Vagina (tissue), 2 donors: ENCODE measurements around the gene TIGD3. TPM values are rescaled to one million over a fixed set of nuclear protein-coding genes. Genes with fewer than 3 reads are reported as not detected.

Source experiments
- DNase-seq, 2 donors: peaks; one replicate each; pipeline ENCODE4 v3.0.0-alpha.2; 2017; ENCODE audit errors: extremely low spot score in 2 of 2
- H3K27ac ChIP-seq: fragments of 200-600 bp; sonication (generic); one replicate; pipeline ENCODE4 v1.5.1; 2019
- H3K27me3 ChIP-seq: fragments of 200-600 bp; sonication (generic); one replicate; pipeline ENCODE4 v1.5.1; 2019
- H3K36me3 ChIP-seq, 2 donors: fragments of 200-600 bp; sonication (generic); one replicate each; pipeline ENCODE4 v1.5.1; 2017 to 2019
- H3K4me1 ChIP-seq: fragments of 200-600 bp; sonication (generic); one replicate; pipeline ENCODE4 v1.5.1; 2019
- H3K4me3 ChIP-seq, 2 donors: fragments of 200-600 bp; sonication (generic); 1 replicate in 1 of 2; 2 replicates in 1 of 2; pipeline ENCODE4 v1.5.1; 2016 to 2019
- H3K9me3 ChIP-seq: fragments of 200-600 bp; sonication (generic); one replicate; pipeline ENCODE4 v1.5.1; 2019
- POLR2A ChIP-seq, 2 donors: fragments of 450-650 bp; IDR thresholded peaks; one replicate each; pipeline ENCODE4 v1.6.1; 2017; ENCODE audit warnings: antibody characterized with exemption in 2 of 2, mild to moderate bottlenecking in 2 of 2, moderate library complexity in 2 of 2
- POLR2AphosphoS5 ChIP-seq, 2 donors: sonication (generic); formaldehyde crosslinking; IDR thresholded peaks; one replicate each; pipeline ENCODE4 v1.9.0; 2017; ENCODE audit warnings: antibody characterized with exemption in 2 of 2, mild to moderate bottlenecking in 2 of 2, low read depth in 1 of 2; ENCODE audit not compliant: insufficient read depth in 1 of 2
- intact Hi-C: fragments of 100-400 bp; cut with DNase I; formaldehyde crosslinking; loops from one replicate; pipeline ENCODE4 v1.15.1; 2023
- total RNA-seq: library from RNA; depleted of rRNA; stranded (reverse); fragments of >200 nt; gene quantifications from one replicate; pipeline ENCODE4 v1.2.3, GENCODE V29; 2016
- TF ChIP-seq, protein P1 (sequence below), 3 experiments: fragments of 450-650 bp in 2 of 3; fragments of 200-600 bp in 1 of 3; sonication (generic) in 1 of 3; IDR thresholded peaks; one replicate each; pipeline ENCODE4 v1.5.1; 2017 to 2019; ENCODE audit warnings: antibody characterized with exemption in 3 of 3, mild to moderate bottlenecking in 2 of 3, moderate library complexity in 2 of 3

Gene TIGD3, protein sequence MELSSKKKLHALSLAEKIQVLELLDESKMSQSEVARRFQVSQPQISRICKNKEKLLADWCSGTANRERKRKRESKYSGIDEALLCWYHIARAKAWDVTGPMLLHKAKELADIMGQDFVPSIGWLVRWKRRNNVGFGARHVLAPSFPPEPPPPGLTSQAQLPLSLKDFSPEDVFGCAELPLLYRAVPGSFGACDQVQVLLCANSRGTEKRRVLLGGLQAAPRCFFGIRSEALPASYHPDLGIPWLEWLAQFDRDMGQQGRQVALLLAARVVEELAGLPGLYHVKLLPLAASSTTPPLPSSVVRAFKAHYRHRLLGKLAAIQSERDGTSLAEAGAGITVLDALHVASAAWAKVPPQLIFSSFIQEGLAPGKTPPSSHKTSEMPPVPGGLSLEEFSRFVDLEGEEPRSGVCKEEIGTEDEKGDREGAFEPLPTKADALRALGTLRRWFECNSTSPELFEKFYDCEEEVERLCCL
- total RNA-seq: not detected

DNA sequence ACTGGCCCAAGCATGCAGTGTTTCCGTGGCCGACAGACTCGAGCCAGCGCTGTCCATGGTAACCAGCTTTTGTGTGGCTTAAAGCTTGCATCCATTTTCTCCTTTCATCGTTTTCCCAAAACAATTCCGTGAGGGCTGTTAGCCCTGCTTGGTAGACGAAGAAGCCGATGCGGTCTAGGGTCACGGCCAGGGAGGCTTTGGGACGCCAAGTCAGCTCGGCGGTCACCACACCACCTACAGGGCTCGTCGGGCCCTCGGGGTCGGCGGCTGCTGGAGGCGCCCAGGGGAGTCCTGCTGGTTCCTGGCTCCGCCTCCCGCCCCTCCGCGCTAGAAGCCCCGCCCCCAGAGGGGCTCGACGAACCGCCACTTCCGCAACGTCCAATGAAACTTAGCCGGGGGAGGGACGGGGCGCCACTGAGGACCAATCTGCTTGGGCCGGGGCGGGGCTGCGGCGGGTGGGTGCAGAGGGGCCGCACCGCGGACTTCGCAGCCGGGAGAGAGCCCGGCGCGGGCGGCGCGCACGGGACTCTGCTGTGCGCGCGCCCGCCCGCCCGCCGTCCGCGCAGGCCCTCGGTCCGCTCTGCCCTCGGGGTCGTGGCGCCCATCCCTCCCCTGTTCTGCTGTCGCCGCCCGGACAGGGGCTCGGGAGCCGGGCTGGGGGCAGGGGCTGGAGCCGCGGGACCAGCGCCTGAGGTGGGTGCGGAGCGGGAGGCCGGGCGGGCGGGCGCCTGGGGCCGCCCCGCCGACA is at the start of gene TIGD3:
Gene TIGD3 (plus strand): TSS at position 487 of the 748 bp plus-strand sequence. CDS start 1,058 bp downstream, outside the sequence.
- peak in 1 of 2 donors; percentile 97 for DNase-seq
- Histone ChIP-seq H3K27ac (peak within 1 kb of the TSS; percentile 68), H3K36me3 (peaks cover 0 to 34% of the 10 kb centered on the region in 2 donors), H3K4me3 (peak within 1 kb of the TSS; percentile 71 to 72), H3K4me1 (peaks cover 26% of the 10 kb centered on the region), H3K27me3 (no peaks in the 10 kb centered on the region), H3K9me3 (no peaks in the 10 kb centered on the region)
- intact Hi-C loops: loop anchor here (2.0 kb wide), 1 partner anchor 24 kb away; no protein-coding TSS in a partner anchor
- TF ChIP-seq POLR2AphosphoS5 (IDR thresholded peaks at IDR 0.05; ENCODE audit: insufficient read depth in 1 of 2, low read depth in 1 of 2) (peak; percentile 35 to 61), POLR2A (IDR thresholded peaks at IDR 0.05) (peak in 1 of 2 donors; percentile 68)
- TF ChIP-seq, protein P1, sequence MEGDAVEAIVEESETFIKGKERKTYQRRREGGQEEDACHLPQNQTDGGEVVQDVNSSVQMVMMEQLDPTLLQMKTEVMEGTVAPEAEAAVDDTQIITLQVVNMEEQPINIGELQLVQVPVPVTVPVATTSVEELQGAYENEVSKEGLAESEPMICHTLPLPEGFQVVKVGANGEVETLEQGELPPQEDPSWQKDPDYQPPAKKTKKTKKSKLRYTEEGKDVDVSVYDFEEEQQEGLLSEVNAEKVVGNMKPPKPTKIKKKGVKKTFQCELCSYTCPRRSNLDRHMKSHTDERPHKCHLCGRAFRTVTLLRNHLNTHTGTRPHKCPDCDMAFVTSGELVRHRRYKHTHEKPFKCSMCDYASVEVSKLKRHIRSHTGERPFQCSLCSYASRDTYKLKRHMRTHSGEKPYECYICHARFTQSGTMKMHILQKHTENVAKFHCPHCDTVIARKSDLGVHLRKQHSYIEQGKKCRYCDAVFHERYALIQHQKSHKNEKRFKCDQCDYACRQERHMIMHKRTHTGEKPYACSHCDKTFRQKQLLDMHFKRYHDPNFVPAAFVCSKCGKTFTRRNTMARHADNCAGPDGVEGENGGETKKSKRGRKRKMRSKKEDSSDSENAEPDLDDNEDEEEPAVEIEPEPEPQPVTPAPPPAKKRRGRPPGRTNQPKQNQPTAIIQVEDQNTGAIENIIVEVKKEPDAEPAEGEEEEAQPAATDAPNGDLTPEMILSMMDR (IDR thresholded peaks at IDR 0.05): no peak

DNA sequence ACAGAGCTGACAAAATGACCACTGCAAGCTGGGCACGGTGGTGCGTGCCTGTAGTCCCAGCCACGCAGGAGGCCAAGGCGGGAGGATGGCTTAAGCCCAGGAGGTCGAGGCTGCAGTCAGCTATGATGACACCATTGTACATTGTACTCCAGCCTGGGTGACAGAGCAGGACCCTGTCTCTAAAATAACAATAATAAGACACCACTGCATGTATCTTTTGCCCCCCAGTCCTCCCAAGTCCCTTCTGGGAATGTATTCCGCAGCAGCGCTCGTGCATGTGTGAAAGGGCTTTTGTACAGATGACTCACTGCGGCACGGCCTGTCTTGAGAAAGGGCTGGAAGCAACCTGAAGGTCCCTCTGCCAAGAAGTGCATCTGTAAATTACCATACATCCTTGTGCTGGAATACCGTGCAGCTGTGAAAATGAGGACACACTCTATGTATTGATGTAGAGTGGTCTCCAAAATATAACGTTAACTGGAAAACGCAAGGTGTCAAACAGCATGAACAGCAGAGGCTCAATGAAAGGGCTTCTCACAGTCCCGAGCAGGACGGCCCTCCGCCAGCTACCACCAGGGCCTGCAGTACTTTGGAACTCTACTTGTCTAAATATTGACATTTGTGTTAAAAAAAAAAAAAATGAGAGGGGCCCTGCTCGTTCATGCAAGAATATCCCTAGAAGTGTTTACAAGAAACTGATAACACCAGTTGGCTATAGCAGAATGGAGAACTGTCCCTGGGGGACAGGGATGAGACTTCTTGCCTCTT is 48.9 kb upstream of the TIGD3 start:
- intact Hi-C loops: no loop called here

DNA sequence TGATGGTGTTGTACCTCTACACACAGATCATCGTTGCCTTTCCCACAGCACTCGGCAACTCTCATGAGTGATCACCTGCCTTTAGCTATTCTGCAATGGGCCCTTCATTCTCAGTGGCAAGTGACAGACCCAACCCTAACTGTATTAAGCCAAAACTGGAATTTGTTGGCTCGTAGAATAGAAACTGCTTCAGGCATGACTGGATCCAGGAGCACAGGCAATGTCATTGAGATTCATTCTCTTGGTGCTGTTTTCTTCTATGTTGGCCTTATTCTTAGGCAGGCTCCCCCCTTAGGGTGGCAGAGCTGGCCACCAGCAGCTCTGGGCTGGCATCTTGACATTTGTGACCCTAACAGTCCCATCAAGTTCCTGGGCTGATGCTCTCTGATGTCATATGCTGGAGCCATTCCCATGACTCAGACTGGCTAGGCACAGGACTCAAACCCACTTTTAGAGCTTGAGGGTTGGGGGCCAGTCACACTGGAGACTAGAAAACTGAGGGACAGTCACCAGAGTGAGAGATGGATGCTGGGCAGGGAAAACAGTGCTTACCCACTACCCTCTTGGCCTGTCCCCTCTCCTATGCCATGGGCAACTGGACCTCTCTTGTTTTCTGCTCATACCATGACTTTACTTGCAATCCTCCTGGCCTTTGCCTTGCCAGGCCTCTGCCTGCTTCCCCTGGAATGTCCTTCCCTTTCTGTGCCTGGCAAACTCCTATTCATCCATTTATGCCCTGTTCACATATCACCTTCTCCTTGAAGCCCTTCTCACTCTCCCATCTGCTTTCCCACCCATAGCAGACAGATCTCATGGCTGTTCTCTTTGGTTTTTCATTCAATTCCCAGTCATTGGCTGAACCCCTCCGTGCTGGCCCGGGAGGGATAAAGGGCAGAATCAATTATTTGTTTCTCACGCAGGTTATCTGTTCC is 47.0 kb upstream of the TIGD3 start:
- H3K27ac ChIP-seq: no peak overlapping the region
- H3K27me3 ChIP-seq: no peaks in the 10 kb centered on the region
- no peak for DNase-seq
- TF ChIP-seq, protein P1 (IDR thresholded peaks at IDR 0.05): no peak
- TF ChIP-seq POLR2AphosphoS5 (IDR thresholded peaks at IDR 0.05; ENCODE audit: insufficient read depth in 1 of 2, low read depth in 1 of 2) (no peak), POLR2A (IDR thresholded peaks at IDR 0.05) (no peak)
- no peak overlapping the region for H3K4me3 ChIP-seq
- intact Hi-C loops: no loop called here
- H3K4me1 ChIP-seq: peaks cover 29% of the 10 kb centered on the region
- H3K36me3 ChIP-seq: no peaks in the 10 kb centered on the region
- no peaks in the 10 kb centered on the region for H3K9me3 ChIP-seq

More for the DNA sequence above, 48.9 kb upstream of the TIGD3 start:
- Histone ChIP-seq H3K27ac (no peak overlapping the region), H3K27me3 (no peaks in the 10 kb centered on the region), H3K4me3 (no peak overlapping the region), H3K9me3 (no peaks in the 10 kb centered on the region), H3K4me1 (peaks cover 36% of the 10 kb centered on the region), H3K36me3 (no peaks in the 10 kb centered on the region)
- no peak for DNase-seq
- TF ChIP-seq, protein P1 (IDR thresholded peaks at IDR 0.05): no peak
- TF ChIP-seq POLR2AphosphoS5 (IDR thresholded peaks at IDR 0.05; ENCODE audit: insufficient read depth in 1 of 2, low read depth in 1 of 2): no peak
- no peak for TF ChIP-seq POLR2A (IDR thresholded peaks at IDR 0.05)

DNA sequence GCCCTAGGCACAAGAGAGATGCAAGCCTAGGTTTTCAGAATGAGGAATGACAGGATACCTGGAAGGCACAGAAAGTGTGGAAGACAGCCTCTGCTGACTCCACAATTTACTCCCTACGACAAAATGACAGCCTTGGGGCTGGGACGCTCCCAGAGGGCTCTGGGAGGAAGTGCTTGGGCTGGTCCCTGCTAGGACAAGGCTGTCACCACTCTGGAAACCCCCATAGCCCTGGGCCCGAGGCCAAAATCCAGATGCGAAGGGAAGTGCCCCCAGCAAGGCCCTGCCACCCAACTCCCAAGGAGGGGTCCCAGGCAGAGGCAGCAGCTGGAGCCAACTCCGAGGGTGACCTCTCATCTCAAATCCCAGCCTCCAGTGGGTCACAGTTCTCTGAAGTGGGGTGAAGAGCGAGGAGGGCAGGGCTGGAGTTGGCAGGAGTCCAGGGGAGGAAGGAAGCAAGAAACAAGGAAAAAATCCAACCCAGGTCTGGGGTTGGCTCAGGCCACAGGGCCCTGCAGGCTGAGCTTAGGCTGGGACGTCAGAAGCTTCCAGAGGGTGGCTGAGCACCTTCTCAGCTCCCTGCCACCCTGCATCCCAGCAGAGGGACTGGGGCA is 46.2 kb upstream of the TIGD3 start:
- Histone ChIP-seq H3K4me1 (peaks cover 31% of the 10 kb centered on the region), H3K27ac (peak overlapping the region; percentile 2), H3K4me3 (no peak overlapping the region), H3K36me3 (no peaks in the 10 kb centered on the region), H3K27me3 (no peaks in the 10 kb centered on the region), H3K9me3 (no peaks in the 10 kb centered on the region)
- DNase-seq: no peak
- TF ChIP-seq POLR2A (IDR thresholded peaks at IDR 0.05): no peak
- TF ChIP-seq, protein P1 (IDR thresholded peaks at IDR 0.05): no peak
- TF ChIP-seq POLR2AphosphoS5 (IDR thresholded peaks at IDR 0.05; ENCODE audit: insufficient read depth in 1 of 2, low read depth in 1 of 2): no peak
- intact Hi-C loops: no loop called here
